ENCODE measurements around the gene PDE8B. TPM values are rescaled to one million over a fixed set of nuclear protein-coding genes. Genes with fewer than 3 reads are reported as not detected.

PDE8B gene, protein sequence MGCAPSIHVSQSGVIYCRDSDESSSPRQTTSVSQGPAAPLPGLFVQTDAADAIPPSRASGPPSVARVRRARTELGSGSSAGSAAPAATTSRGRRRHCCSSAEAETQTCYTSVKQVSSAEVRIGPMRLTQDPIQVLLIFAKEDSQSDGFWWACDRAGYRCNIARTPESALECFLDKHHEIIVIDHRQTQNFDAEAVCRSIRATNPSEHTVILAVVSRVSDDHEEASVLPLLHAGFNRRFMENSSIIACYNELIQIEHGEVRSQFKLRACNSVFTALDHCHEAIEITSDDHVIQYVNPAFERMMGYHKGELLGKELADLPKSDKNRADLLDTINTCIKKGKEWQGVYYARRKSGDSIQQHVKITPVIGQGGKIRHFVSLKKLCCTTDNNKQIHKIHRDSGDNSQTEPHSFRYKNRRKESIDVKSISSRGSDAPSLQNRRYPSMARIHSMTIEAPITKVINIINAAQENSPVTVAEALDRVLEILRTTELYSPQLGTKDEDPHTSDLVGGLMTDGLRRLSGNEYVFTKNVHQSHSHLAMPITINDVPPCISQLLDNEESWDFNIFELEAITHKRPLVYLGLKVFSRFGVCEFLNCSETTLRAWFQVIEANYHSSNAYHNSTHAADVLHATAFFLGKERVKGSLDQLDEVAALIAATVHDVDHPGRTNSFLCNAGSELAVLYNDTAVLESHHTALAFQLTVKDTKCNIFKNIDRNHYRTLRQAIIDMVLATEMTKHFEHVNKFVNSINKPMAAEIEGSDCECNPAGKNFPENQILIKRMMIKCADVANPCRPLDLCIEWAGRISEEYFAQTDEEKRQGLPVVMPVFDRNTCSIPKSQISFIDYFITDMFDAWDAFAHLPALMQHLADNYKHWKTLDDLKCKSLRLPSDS
- total RNA-seq: 5.3 TPM

DNA sequence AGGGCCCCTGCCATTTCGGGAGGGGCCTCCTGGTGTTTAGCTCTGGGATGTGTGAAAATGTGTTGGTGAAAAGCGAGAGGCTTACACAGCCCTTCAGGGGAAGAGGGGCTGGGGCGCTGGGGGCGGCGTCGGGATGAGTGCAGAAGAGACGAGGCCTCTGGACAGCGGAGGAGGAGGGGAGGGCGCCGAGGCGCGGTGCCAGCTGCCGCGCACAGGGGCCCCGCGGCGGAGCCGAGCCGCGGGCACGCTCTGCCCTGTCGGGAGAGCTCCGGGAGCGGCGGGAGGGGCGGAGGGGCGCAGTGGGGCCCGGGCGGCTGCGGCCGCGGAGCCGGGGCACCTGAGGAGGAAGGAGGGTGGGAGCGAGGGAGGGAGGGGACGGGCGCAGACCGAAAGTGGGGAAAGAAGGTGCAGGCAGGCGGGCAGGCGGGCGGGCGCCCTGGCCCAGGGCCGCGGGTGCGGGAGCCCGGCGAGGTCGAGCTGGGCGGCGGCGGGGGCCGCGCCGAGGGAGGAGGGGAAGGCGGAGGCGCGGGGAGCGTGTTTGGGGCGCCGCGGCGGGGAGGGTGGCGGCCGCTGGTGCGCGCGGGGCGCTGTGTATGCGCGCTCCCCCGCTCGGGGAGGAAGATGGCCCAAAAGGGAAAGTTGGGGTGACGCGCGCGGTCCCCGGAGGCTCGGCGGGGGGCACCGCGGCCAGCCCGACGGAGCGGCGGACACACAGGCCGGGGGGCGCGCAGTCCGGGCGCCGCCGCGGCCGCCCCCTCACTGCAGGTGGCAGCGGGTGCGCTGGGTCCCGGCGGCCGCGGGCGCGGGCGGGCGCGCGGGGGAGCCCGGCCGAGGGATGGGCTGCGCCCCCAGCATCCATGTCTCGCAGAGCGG, at the start of gene PDE8B:
PDE8B (plus strand) TSS at position 590 of the 873 bp plus-strand sequence; CDS start at position 836, 246 bp downstream.
- no peak for DNase-seq

DNA sequence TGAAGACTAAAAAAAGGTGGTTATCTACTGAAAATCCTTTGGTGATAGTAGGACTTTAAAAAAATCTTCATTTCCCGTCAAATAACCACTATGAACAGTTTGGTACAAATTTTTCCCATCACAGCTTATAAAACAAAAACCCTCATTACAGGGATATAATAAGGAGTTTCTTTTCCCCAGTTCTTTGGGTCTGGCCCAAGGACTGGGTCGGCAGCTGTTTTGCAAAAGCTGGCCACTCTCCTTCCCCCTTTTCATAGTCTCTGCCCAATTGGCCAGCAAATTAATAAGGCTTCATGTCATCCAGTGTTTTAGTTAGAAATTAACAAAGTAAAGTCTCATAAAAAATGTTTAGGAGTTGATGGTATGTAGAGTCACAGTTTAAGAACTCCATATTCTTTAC, 47.0 kb upstream of the PDE8B start:
- no peak for DNase-seq

DNA sequence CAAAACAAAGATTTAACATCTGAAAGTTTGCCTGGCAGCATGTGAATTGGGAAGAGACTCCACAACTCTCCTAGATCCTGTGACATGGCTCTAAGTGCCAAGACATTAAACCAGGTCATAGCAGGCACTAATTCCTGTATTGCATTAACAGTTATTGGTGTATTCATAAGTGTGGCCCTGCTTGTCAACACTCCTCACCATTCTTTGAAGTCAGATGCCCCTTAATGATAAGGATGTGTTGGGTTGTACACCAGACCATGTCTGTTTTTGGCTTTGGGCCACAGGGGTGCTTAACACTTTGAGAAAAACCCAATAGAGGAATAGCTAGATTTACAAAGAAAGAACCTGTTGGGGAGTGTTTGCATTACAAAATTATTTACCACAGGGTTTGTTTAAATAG, 43.4 kb upstream of the PDE8B start:
- no peak for DNase-seq

DNA sequence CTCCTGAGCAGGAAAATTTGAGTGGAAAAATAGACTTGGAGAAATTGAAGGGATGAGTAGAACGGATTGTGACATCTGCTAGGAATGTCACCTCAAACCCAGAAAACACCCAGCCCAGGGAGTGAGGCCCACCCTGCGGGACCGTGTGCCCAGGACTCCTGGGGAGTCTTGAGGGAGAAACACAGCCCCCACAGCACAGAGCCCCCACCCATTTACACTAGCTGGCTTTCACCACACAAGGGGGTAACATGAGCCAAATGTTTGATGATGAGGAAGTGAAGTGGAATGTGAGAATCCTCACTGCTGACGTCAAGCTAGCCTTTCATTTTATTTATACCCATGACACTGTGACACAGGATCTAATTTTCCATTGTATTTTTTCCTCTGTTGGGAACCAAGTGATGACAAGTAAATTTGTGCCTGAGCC, 42.8 kb upstream of the PDE8B start:
- DNase-seq: peak; percentile 97

DNA sequence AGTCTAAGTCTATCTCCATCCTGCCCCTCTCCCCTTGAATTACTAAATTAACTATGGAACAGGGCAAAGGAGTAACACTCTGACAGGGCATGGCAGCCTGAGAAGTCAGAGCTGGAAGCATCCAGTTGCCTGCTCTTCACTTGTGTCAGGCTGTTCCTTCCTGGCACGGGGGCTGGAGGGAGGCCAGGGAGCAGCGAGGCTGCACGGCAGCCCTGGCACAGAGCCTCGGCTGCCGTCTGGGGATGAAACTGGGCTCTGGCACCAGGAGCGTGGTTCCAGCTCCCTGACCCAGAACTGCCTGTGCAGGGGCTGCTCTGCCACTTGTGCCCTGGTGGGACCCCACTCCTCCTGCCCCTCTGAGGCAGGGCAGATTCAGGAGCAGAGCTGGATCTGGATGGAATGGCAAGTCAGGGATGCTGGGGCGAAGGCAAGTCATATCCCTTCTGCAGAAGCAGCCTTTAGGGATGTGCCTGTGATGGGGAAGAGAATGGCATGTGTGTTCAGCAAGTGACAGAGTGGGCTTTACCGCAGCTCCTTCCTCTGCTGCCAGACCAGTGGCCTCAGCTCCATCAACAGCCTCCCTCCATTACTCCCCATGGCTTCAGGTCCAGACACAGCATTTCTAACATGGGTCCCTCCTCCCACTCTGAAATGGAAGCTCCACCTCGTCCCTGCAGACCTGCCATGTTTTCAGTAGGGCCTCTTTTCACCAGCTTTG, 42.2 kb upstream of the PDE8B start:
- DNase-seq: no peak

DNA sequence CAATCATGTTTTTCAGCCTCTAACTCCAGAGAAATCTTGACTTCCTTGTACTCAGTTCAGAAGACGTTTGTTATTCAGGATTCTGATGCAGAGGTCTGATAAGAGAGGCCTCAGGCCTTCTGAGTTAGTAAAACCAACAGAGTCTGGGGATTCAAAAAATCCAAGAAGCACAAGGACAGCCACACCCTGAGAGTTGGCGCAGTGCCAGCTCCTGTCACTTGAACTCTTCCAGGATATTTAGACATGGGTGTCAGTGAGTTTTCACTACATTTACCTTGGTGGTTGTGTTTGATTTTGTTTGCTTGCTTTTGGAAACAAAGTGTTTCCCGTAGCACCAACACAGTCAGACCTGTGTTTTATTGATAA, 41.6 kb upstream of the PDE8B start:
- DNase-seq: peak; percentile 32

DNA sequence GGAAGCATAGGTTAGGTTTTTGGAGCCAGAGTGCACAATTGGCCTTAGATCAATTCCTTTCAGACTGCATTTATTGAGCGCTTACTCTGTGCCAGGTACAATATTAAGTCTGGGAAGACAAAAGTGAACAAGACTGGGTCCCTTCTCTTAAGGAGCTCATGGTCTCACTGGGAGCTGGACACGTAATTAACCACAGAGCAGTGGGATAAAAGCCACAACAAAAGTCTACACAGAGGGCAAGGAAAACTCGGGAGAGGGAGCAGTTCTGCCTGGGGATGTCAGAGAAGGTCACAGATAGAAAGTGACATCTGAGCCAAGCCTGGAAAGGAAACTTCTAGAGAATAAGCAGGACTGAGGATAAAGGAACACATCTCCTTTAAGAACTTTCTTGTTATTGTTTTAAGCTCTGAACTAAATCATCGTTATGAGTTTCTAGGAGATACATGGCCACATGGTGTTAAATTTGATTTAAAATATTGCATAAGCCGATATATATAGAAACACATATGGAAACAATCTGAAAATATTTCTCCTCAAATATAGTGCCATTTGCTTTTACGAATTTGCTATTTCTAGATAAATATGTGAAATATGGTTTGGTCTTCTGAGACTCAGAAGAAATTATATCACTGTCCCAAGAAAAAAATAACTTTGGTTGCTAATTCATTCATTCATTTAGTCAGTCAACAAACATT, 40.1 kb upstream of the PDE8B start:
- peak; percentile 88 for DNase-seq

DNA sequence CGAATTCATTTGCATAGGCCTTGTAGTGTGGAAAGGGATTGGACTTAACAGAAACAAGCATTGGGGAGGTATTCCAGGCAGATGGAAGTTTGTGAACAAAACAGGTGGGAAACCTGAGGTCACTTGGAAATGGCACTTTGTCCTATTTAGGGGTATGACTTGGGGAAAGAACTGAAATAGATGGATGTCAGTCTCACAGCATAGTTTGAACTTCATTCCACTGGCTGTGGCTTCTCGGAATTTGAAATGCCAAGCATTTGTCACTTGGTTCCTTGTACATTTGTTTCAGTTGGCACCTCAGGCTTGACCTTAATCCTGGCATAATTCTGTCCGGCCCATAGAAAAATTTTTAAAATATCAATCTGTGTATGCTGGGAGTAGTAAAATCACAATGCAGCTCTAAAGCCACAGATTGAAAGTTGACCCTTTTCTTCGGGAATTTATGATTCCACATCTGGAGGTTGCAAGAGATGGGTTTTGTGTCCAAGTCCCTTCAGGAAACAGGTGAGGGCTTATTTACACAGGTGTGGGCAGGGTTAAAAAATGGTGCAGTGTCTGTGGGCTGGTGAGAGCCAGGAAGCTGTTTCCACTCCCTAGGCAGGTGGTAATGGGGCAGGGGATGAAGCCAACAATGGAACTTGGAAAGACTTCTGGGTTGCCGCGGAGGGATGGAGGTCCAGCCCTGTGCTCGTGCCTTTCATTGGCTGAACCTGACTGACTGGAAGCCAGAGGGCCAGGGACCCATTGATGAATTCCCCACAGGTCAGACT, 39.2 kb upstream of the PDE8B start:
- no peak for DNase-seq

DNA sequence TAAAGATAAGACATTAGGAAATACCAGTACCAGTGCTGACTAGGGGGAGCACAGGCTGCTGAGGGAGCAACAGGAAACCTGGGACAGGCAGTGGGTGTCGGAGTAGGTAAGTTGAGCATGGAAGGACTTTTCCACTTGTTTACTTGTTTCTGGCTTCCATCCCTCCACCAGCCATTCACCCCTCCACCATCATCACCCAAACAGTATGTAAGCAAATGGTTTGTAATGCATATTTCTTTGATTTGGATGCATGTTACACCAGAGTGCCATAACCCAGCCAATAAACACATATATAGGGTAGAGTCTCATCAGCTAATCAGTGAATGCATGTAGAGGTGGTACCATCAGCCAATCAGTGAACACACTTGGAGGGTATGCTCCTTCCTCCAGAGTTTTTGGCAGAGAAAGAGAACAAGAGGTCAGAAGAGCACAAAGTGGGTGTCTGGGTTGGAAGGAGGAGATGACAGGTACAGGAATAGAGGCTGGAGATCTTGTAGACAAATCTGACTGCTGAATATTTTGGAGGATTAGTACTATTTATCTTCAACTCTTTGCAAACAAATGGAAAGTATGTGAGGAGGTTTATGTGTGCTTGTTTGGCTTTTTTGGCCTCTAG, 37.7 kb upstream of the PDE8B start:
- no peak for DNase-seq

DNA sequence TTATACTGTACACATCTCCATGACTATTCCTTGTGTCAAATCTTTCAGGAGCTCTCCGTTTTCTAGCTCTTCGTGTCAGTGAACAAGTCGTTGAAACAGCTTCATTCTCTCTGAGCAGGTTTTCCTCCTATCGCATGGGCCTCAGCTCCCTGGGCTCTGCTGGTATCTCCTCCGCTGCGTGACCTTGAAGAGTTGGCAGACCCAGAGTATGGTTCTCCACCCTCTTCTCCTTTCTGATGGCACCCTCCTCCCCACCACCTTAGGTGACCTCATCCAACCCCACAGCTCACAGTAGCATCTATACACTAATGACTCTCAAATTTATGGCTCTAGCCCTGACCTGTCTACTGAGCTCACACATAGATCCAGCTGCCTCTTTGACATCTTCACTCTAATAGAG, 36.0 kb upstream of the PDE8B start:
- DNase-seq: no peak

DNA sequence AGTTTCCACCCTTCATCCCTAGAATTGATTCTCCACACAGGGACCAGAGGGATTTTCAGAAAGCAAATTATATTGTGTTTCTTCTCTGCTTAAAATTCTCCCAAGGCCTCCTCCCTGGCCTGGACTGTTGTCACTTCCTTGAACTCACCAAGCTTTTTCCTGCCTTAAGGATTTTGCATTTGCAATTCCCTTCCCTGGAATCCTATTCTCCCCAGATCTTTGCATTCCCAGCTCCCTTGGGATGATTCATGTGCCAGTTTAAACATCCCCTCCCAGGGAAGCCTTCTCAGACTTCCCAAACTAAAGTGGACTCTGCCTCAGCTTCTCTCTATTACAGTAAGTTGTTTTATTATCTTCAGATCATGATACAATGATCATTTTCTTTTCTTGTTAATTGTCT, 35.2 kb upstream of the PDE8B start:
- no peak for DNase-seq

DNA sequence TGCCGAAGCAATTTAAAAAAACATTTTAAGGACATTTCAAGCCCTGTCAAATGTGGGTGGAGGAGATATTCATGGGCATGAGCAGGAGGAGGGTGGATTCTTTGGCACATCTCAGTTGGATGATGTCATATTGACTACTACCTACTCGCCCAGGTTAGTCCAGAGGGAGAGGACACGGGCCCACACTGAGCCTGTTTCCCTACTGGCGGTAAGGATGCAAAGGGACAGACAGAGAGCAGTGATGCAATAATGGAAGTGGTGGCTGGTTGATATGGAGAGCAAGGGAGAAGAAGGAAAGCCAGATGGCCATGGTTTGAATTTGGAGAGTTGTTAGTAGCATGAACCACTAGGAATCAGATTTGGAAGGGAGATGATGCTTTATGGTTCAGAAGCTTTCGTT, 34.1 kb upstream of the PDE8B start:
- no peak for DNase-seq

DNA sequence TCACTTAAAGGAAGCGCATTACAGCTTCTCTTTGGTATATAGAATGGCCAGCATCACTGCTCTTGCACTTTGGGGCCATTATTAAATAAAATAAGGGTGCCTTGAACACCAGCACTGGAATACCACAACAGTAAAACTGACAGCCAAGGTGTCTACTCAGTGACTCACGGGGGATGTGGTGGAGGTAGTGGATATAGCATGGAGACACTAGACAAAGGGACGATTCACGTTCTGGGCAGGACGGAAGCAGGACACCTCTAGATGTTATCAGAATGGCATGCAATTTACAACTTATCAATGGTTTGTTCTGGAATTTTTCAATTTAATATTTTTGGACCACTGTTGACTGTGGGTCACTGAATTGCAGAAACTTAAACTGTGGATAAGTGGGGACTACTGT, 32.9 kb upstream of the PDE8B start:
- DNase-seq: no peak

DNA sequence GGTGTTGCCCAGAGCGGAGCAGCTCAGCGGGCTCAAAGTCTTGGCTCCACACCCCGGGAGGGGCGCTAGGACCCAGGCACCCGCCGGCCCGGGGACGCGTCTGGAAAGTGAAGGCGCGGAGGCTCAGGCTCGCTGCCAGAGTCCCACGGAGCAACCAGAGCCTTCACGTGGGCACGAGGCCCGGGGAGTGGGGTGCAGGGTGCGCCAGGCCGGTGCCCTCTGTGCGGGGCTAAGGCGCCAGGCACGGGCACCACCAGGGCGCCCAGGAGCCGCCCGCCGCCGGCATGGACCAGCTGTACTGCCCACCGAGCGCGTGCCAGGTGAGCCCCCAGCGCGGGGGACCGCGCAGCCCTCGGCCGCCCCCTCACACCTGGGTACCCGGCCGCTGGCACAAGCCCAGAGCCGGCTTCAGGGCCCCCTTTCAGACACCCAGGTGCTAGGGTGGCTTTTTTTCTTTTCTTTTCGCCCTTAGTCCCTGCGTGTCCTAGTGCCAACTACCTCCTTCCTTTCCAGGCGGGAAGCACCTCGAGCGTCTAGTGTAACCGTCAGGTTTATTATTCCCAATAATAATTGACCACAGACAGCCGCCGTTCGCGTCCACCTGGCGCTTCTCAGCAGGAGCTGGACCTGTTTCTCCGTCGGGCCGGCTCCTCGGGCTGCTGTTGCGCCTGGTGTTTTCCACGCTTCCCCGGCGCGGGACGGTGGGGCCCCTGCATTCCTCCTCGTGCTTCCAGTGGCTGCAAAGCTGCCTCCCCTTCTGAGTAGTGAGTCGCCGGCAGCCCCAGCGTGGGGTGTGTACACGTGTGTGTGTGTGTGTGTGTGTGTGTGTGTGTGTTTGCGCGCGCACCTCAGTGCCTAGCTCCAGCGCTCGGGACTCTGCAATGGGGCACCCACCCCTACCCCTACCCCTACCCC, 30.1 kb upstream of the PDE8B start:
- no peak for DNase-seq

DNA sequence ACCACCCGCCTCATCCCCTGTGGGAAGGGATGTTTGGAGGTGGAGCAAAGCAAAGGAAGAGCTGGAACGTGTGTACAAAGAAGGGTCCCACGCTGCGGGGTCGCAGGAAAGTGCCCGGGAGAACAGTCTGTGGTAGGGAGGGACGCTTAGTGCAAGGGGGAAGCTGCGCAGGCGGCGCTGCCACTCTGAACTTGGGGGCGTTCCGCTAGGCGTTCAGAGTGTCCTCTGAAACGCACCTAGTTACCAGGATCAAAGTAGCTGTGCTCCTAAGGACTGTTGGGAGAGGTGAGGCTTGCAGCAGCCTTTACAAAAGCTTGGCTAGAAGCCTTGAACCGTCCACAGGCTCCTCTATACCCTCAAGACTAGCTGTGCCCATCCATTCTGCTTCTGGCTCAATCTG, 29.3 kb upstream of the PDE8B start:
- no peak for DNase-seq

DNA sequence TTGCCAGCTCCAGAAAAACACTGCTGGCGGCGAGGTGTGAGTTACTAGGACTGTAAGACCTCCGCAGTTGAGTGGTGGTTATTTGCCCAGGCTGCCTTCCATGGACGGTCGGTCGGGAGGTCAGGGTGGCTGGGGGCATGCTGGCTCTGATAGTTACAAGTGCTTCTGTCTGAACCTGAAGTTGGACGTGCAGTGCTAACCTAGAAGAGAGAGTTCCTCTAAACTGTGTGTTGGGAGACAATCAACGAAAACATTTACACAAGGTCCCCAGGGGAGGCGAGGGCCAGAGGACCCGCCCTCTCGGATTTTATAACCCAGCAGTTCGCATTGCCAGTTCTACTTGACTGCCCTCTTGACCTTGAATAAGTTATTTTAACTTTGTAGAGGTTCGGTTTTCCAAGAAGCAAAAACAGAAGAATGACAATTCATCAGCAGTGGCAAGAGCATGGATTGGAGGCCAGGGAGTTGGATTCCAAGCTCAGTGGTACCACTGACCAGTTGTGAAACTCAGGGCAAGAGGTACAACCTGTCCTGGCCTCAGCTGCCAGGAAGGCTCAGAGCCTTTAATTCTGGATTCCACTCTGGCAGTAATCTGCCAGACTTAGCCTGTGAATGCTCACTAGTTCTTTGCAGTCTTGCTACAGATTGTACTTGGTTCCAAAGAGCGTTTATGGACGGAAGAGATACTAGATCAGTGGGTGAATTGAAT, 28.7 kb upstream of the PDE8B start:
- no peak for DNase-seq

DNA sequence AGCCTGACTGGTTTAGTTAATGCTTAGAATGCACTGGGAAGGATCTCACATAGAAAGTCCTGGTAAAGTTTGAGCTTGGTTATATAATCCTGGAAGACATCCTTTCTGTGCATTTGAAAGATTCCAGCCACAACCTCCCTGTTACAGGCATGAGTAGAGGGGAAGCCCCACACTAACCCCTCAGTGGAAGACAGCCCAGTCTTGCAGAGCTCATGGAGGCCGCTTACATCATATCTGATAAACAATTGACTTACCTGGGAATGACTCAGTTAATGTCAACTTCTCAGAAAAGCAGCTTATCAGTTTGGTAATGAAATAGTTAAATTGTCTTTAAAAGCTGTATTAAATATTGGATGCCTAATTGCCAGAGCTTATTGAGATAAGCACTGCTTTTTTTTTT, 28.1 kb upstream of the PDE8B start:
- no peak for DNase-seq
